Astrocyte of the spinal cord (primary cell): ENCODE results near the gene OSTN.

Experiments
- DNase-seq: peaks from one replicate; pipeline ENCODE4 v3.0.0; 2011; ENCODE audit warnings: low read depth, low spot score
- H3K4me3 ChIP-seq: 2 replicates; pipeline ENCODE4 v1.5.1; 2011; ENCODE audit warnings: low read depth, mild to moderate bottlenecking, low read length, moderate library complexity
- in situ Hi-C: cut with HindIII; loops from 2 replicates; pipeline ENCODE4 v1.10.0; 2017; ENCODE audit warnings: low sequenced_read_pairs
- TF ChIP-seq, protein P1 (sequence below): IDR thresholded peaks from 2 replicates; pipeline ENCODE4 v1.5.1; 2012; ENCODE audit warnings: low read depth, mild to moderate bottlenecking, low read length, inconsistent platforms

OSTN gene

DNA sequence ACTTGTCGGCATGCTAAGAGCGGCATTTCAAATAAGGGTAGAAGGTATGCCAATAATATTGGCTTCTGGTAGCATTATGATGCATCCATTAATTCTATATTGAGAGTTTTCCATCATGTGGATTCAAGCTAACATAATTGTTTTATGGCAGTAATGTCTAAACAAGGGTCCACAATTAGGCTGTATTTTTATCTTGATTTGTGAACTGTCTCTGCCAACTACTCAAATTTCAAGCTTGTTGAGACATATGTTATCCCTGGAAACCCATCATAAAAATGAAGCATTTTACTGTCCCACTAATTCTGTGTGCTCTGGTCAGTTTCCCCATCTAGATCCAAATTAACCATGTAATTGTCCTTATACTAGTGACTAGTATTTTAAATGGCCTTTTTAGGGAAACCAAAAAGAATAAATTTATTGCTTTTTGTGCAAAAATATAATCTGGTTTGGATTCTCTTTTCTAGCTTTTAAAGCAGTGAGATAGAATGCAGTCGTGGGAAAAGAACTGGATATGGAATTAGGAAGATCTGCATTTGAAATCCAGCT, 1.2 kb upstream of the OSTN start:
- no peak overlapping the region for H3K4me3 ChIP-seq
- no peak for DNase-seq
- TF ChIP-seq, protein P1, sequence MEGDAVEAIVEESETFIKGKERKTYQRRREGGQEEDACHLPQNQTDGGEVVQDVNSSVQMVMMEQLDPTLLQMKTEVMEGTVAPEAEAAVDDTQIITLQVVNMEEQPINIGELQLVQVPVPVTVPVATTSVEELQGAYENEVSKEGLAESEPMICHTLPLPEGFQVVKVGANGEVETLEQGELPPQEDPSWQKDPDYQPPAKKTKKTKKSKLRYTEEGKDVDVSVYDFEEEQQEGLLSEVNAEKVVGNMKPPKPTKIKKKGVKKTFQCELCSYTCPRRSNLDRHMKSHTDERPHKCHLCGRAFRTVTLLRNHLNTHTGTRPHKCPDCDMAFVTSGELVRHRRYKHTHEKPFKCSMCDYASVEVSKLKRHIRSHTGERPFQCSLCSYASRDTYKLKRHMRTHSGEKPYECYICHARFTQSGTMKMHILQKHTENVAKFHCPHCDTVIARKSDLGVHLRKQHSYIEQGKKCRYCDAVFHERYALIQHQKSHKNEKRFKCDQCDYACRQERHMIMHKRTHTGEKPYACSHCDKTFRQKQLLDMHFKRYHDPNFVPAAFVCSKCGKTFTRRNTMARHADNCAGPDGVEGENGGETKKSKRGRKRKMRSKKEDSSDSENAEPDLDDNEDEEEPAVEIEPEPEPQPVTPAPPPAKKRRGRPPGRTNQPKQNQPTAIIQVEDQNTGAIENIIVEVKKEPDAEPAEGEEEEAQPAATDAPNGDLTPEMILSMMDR, result no peak
- in situ Hi-C loops, result no loop called here

DNA sequence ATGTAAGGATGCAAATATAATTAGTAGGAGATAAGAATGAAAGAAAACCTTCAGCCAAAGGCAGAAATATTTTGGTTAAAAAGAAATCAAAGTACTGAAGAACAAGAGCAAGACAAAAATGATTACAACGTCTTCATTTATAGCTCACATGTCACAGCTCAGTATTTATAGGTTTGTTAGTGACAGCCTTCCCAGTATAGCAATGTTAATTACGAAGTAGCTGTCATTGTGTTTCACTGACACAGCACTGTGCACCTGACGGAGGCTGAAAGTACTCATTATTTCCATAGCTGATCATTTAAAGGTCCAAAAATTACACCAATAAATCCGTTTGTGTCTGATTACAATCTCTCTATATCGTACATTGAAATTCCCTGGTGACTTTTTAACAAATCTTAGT, 561 bp upstream of the OSTN start:
- H3K4me3 ChIP-seq, result no peak overlapping the region
- DNase-seq, result no peak
- in situ Hi-C loops, result no loop called here
- TF ChIP-seq, protein P1, result no peak

DNA sequence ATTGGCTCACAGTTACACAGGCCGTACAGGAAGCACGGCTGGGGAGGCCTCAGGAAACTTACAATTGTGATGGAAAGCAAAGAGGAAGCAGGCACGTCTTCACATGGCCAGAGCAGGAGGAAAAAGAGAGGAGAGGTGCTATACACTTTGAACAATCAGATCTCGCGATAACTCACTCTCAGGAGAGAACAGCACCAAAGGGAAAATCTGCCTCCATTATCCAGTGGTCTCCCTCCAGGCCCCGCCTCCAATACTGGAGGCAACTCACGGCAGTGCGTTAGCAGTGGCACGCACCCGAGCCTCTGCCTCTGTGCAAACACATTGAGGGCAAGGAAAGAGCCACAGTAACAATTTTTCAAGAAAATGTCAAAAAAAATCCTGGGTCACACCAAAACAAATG, 11.0 kb downstream of the OSTN start:
- in situ Hi-C loops, result no loop called here
- no peak for DNase-seq
- TF ChIP-seq, protein P1, result no peak
- no peak overlapping the region for H3K4me3 ChIP-seq

GRCh38 chr3:191216510-191216909, 17.5 kb downstream of the OSTN start:
- no peak overlapping the region for H3K4me3 ChIP-seq
- in situ Hi-C loops, result no loop called here
- no peak for DNase-seq
- TF ChIP-seq, protein P1, result no peak

DNA sequence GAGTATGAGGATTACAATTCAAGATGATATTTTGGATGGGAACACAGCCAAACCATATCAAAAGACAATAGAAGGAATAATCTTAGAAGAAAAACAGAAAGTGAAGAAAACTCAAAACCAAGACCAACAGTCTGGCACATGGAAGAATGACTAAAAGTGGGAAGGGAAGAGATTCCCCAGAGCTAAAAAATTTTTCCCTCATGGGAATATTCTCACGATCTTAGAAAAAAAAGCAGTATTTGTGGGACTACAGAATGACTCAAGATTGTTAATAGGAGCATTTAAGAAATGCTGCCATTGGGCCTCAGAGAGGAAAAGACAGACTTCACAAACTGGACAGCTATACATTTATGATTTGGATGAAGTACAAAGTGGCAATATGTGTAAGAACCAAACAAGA, 18.3 kb downstream of the OSTN start:
- TF ChIP-seq, protein P1, result no peak
- no peak for DNase-seq
- no peak overlapping the region for H3K4me3 ChIP-seq
- in situ Hi-C loops, result no loop called here

GRCh38 chr3:191220908-191221307, 21.9 kb downstream of the OSTN start:
- DNase-seq, result no peak
- TF ChIP-seq, protein P1, result no peak
- H3K4me3 ChIP-seq, result no peak overlapping the region
- in situ Hi-C loops, result no loop called here

- in situ Hi-C loops, result no loop called here
Observed at GRCh38 chr3:191221638-191222037, 22.6 kb downstream of the OSTN start.

More at GRCh38 chr3:191221638-191222037, 22.6 kb downstream of the OSTN start:
- TF ChIP-seq, protein P1, result no peak
- H3K4me3 ChIP-seq, result no peak overlapping the region
- DNase-seq, result no peak
